Neuronal stem cell (in vitro differentiated cells): ENCODE results near the gene CYB5A.

ENCODE experiments used
- DNase-seq: peaks from one replicate; pipeline ENCODE4 v3.0.0-alpha.2; 2013; ENCODE audit warnings: low spot score
- H2AFZ ChIP-seq: one replicate; pipeline ENCODE4 v1.6.1; 2013; ENCODE audit warnings: mild to moderate bottlenecking, low read length, inconsistent platforms
- H2AK5ac ChIP-seq: 2 replicates; pipeline ENCODE4 v1.6.1; 2013; ENCODE audit warnings: low read depth, mild to moderate bottlenecking, inconsistent platforms, low read length, moderate library complexity, mixed read lengths
- H2BK120ac ChIP-seq: 2 replicates; pipeline ENCODE4 v1.6.1; 2013; ENCODE audit warnings: low read depth, mild to moderate bottlenecking, inconsistent platforms, low read length, moderate library complexity, mixed read lengths
- H2BK12ac ChIP-seq: one replicate; pipeline ENCODE4 v1.6.1; 2013; ENCODE audit warnings: low read length, inconsistent platforms
- H2BK15ac ChIP-seq: 2 replicates; pipeline ENCODE4 v1.6.1; 2013; ENCODE audit warnings: mild to moderate bottlenecking, low read length, inconsistent platforms, mixed read lengths
- H2BK5ac ChIP-seq: one replicate; pipeline ENCODE4 v1.6.1; 2013; ENCODE audit warnings: inconsistent platforms, mild to moderate bottlenecking, low read length, moderate library complexity
- H3K14ac ChIP-seq: one replicate; pipeline ENCODE4 v1.6.1; 2013; ENCODE audit warnings: low read length, inconsistent platforms
- H3K18ac ChIP-seq: 2 replicates; pipeline ENCODE4 v1.6.1; 2013; ENCODE audit warnings: low read length, inconsistent platforms
- H3K23ac ChIP-seq: 2 replicates; pipeline ENCODE4 v1.6.1; 2013; ENCODE audit warnings: low read depth, mild to moderate bottlenecking, mixed read lengths, low read length, inconsistent platforms; ENCODE audit not compliant: poor library complexity
- H3K27ac ChIP-seq: replicated peaks from 3 replicates; pipeline ENCODE4 v1.5.1; 2013; ENCODE audit warnings: low read length, inconsistent platforms
- H3K27me3 ChIP-seq, 3 experiments: 2 replicates each; pipeline ENCODE4 v1.6.1; 2013; ENCODE audit warnings: low read length in 3 of 3, mild to moderate bottlenecking in 2 of 3, inconsistent platforms in 1 of 3, low read depth in 1 of 3, mixed read lengths in 1 of 3, moderate library complexity in 1 of 3; ENCODE audit not compliant: control insufficient read depth in 3 of 3, insufficient read depth in 3 of 3
- H3K36me3 ChIP-seq, 2 donors: replicated peaks in 1 of 2; 2 replicates each; pipeline ENCODE4 v1.6.1; 2013; ENCODE audit warnings: low read length in 2 of 2; ENCODE audit not compliant: control insufficient read depth in 2 of 2, insufficient read depth in 2 of 2
- H3K4ac ChIP-seq: 2 replicates; pipeline ENCODE4 v1.6.1; 2013; ENCODE audit warnings: inconsistent platforms, mild to moderate bottlenecking, low read length, moderate library complexity
- H3K4me1 ChIP-seq, 2 donors: 1 replicate in 1 of 2; 2 replicates in 1 of 2; pipeline ENCODE4 v1.6.1; 2013; ENCODE audit warnings: low read length in 2 of 2, low read depth in 1 of 2; ENCODE audit not compliant: control insufficient read depth in 2 of 2, insufficient read depth in 1 of 2
- H3K4me2 ChIP-seq: one replicate; pipeline ENCODE4 v1.6.1; 2013; ENCODE audit warnings: mild to moderate bottlenecking, low read length, inconsistent platforms; ENCODE audit not compliant: insufficient read depth, poor library complexity, severe bottlenecking
- H3K4me3 ChIP-seq, 2 donors: 2 replicates each; pipeline ENCODE4 v1.5.1; 2013; ENCODE audit warnings: low read length in 2 of 2, mild to moderate bottlenecking in 2 of 2, inconsistent platforms in 1 of 2, moderate library complexity in 1 of 2
- H3K79me1 ChIP-seq: one replicate; pipeline ENCODE4 v1.6.1; 2013; ENCODE audit warnings: low read depth, mild to moderate bottlenecking, inconsistent platforms, low read length, moderate library complexity
- H3K9ac ChIP-seq: one replicate; pipeline ENCODE4 v1.6.1; 2013; ENCODE audit warnings: mild to moderate bottlenecking, low read depth, low read length, inconsistent platforms; ENCODE audit not compliant: poor library complexity
- H3K9me3 ChIP-seq, 2 donors: replicated peaks in 1 of 2; 2 replicates each; pipeline versions ENCODE3 to v1.6.1; 2013; ENCODE audit warnings: low read length in 2 of 2, mild to moderate bottlenecking in 2 of 2, inconsistent platforms in 1 of 2, low read depth in 1 of 2, mixed read lengths in 1 of 2, moderate library complexity in 1 of 2; ENCODE audit not compliant: control insufficient read depth in 2 of 2, insufficient read depth in 1 of 2
- H4K8ac ChIP-seq: one replicate; pipeline ENCODE4 v1.6.1; 2013; ENCODE audit warnings: low read depth, mild to moderate bottlenecking, inconsistent platforms, low read length, moderate library complexity
- H4K91ac ChIP-seq: one replicate; pipeline ENCODE4 v1.6.1; 2013; ENCODE audit warnings: low read length, low read depth, mild to moderate bottlenecking, inconsistent platforms; ENCODE audit not compliant: poor library complexity
- WGBS, 2 donors: extraction: QIAGEN DNeasy Blood & Tissue Kit; methylation state at CpG; one replicate each; pipeline ENCODE4 v1.1.7; 2013; ENCODE audit warnings: missing lambda C conversion rate in 2 of 2, mixed read lengths in 1 of 2; ENCODE audit not compliant: insufficient read length in 2 of 2, insufficient replicate concordance in 1 of 2; ENCODE audit errors: extremely low coverage in 2 of 2; 5-methylcytosine and 5-hydroxymethylcytosine counted together

The CYB5A gene

DNA sequence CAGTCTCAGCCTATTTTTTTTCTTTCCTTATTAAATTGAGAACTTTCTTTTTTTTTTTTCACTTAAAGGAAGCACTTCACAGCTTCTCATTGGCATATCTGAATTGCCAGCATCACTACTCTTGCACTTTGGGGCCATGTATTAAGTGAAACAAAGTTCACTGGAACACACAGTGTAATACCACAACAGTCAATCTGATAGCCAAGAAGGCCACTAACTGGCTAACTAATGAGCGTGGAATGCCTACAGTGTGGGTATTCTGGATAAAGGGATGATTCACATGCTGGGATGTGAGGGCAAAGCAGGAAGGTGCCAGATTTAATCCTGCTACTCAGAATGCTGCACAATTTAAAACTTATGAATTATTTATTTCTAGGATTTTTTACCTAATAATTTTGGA, 12.2 kb upstream of the CYB5A start:
- H3K27ac ChIP-seq = no peak overlapping the region
- no peak overlapping the region for H2AK5ac ChIP-seq
- no peak overlapping the region for H4K8ac ChIP-seq
- no peak overlapping the region for H2BK5ac ChIP-seq
- no peak overlapping the region for H2BK12ac ChIP-seq
- H3K9me3 ChIP-seq = no peaks in the 10 kb centered on the region
- H3K79me1 ChIP-seq = no peaks in the 10 kb centered on the region
- no peak overlapping the region for H3K14ac ChIP-seq
- no peak overlapping the region for H3K4me2 ChIP-seq
- no peak overlapping the region for H3K18ac ChIP-seq
- WGBS, 2 donors = no CpG with 5 or more reads among the region's 1 CpG
- no peak overlapping the region for H4K91ac ChIP-seq
- H3K9ac ChIP-seq = no peak overlapping the region
- H3K36me3 ChIP-seq = no peaks in the 10 kb centered on the region
- H3K4me1 ChIP-seq = peaks cover 0 to 1% of the 10 kb centered on the region in 2 donors
- DNase-seq = no peak
- H3K4ac ChIP-seq = no peak overlapping the region
- no peak overlapping the region for H2BK15ac ChIP-seq
- H3K23ac ChIP-seq = no peak overlapping the region
- H3K27me3 ChIP-seq = peaks cover 0 to 24% (median 0%) of the 10 kb centered on the region in 3 experiments
- no peak overlapping the region for H3K4me3 ChIP-seq
- H2AFZ ChIP-seq = no peak overlapping the region
- H2BK120ac ChIP-seq = no peak overlapping the region

DNA sequence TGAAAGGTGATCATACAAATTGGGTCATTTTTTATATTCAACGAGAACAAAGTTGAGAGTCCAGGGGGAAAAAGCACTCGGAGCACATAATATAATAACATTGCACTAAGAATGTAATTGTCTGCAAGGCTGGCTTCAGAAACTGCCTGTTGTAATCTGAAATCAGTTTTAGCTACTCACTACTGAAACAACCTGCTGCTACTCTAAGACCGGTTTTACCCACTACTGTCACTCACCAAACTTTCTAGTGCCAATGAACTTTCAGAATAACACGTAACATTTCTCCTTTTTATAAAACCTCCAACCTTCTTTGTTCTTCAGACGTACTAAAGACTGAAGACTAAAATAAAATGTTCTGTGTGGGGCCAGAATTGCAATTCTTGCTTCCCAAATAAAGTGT, 11.5 kb upstream of the CYB5A start:
- no peak overlapping the region for H3K23ac ChIP-seq
- H2BK12ac ChIP-seq = no peak overlapping the region
- no peak overlapping the region for H3K4me2 ChIP-seq
- H2BK15ac ChIP-seq = no peak overlapping the region
- H3K14ac ChIP-seq = no peak overlapping the region
- H2AK5ac ChIP-seq = no peak overlapping the region
- H3K9me3 ChIP-seq = no peaks in the 10 kb centered on the region
- H4K91ac ChIP-seq = no peak overlapping the region
- no peak overlapping the region for H2BK5ac ChIP-seq
- H3K27ac ChIP-seq = no peak overlapping the region
- H3K4ac ChIP-seq = no peak overlapping the region
- no CpG with 5 or more reads among the region's 5 CpGs for WGBS, 2 donors
- H4K8ac ChIP-seq = no peak overlapping the region
- H2BK120ac ChIP-seq = no peak overlapping the region
- H3K4me3 ChIP-seq = no peak overlapping the region
- H3K4me1 ChIP-seq = peaks cover 0 to 1% of the 10 kb centered on the region in 2 donors
- peaks cover 0 to 24% (median 0%) of the 10 kb centered on the region in 3 experiments for H3K27me3 ChIP-seq
- H3K9ac ChIP-seq = no peak overlapping the region
- no peak overlapping the region for H2AFZ ChIP-seq
- H3K79me1 ChIP-seq = no peaks in the 10 kb centered on the region
- DNase-seq = no peak
- no peaks in the 10 kb centered on the region for H3K36me3 ChIP-seq
- no peak overlapping the region for H3K18ac ChIP-seq

DNA sequence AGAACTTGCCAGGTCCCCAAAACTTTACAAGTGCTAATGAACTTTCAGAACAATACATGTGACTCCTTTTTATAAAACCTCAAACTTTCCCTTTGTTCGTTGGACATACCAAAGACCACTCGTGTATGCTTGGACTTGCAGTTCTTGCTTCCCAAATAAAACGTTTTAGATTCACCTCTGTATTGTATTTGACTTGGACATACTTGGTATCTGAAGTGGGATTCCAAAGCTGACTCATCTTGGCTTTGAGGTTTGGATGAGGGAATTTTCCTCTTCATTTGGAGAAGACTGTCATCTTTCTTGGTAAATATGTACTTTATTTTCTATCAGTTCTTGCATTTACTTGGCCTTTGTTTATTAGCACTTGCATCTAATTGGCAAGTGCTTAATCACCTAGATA, 8.0 kb upstream of the CYB5A start:
- H3K4me1 ChIP-seq = peaks cover 0 to 1% of the 10 kb centered on the region in 2 donors
- H3K27me3 ChIP-seq = peaks cover 0 to 24% (median 0%) of the 10 kb centered on the region in 3 experiments
- no peak overlapping the region for H2AFZ ChIP-seq
- no peak overlapping the region for H3K18ac ChIP-seq
- H2BK120ac ChIP-seq = no peak overlapping the region
- no peak overlapping the region for H3K14ac ChIP-seq
- H3K23ac ChIP-seq = no peak overlapping the region
- H4K91ac ChIP-seq = no peak overlapping the region
- H3K9me3 ChIP-seq = no peaks in the 10 kb centered on the region
- no peak overlapping the region for H3K9ac ChIP-seq
- H3K27ac ChIP-seq = no peak overlapping the region
- H2BK12ac ChIP-seq = no peak overlapping the region
- no peak overlapping the region for H2AK5ac ChIP-seq
- H4K8ac ChIP-seq = no peak overlapping the region
- no peaks in the 10 kb centered on the region for H3K79me1 ChIP-seq
- no peak for DNase-seq
- H3K36me3 ChIP-seq = no peaks in the 10 kb centered on the region
- H2BK5ac ChIP-seq = no peak overlapping the region
- no peak overlapping the region for H3K4me3 ChIP-seq
- no peak overlapping the region for H2BK15ac ChIP-seq
- no peak overlapping the region for H3K4ac ChIP-seq
- WGBS, 2 donors = no CpG with 5 or more reads among the region's 3 CpGs
- no peak overlapping the region for H3K4me2 ChIP-seq

DNA sequence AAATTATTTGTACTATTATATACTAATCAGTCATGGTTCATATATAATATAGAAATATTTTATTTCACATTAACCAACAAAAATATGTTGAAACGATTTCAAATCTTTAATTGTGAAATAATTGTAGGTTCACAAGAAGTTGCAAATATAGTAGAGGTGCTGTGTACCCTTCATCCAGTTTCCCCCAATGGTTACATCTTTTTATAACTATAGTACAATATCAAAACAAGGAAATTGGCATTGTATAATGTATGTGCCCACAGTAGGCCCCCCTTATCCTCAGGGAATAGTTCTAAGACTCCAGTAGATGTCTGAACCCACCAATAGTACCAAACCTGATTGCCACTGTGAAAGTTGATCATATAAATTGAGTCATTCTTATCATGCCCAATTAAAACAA, 7.4 kb upstream of the CYB5A start:
- Histone ChIP-seq H3K4me1 (peaks cover 0 to 1% of the 10 kb centered on the region in 2 donors), H3K79me1 (no peaks in the 10 kb centered on the region), H3K18ac (no peak overlapping the region), H3K23ac (no peak overlapping the region), H3K9me3 (peaks cover 0 to 3% of the 10 kb centered on the region in 2 donors), H3K4ac (no peak overlapping the region), H3K4me3 (no peak overlapping the region), H3K14ac (no peak overlapping the region), H2BK5ac (no peak overlapping the region), H3K27ac (no peak overlapping the region), H2BK15ac (no peak overlapping the region), H2BK120ac (no peak overlapping the region), H4K8ac (no peak overlapping the region), H4K91ac (no peak overlapping the region), H3K27me3 (peaks cover 0 to 18% (median 0%) of the 10 kb centered on the region in 3 experiments), H2AK5ac (no peak overlapping the region), H2BK12ac (no peak overlapping the region), H3K9ac (no peak overlapping the region), H2AFZ (no peak overlapping the region), H3K36me3 (no peaks in the 10 kb centered on the region), H3K4me2 (no peak overlapping the region)
- no peak for DNase-seq
- no CpG with 5 or more reads among the region's 1 CpG for WGBS, 2 donors
